Measurements from ENCODE around the gene SH3D19. TPM values are rescaled to one million over a fixed set of nuclear protein-coding genes. Genes with fewer than 3 reads are reported as not detected.

Gene SH3D19
- total RNA-seq, 1 experiment from 2014 or later = 29.7 TPM

DNA sequence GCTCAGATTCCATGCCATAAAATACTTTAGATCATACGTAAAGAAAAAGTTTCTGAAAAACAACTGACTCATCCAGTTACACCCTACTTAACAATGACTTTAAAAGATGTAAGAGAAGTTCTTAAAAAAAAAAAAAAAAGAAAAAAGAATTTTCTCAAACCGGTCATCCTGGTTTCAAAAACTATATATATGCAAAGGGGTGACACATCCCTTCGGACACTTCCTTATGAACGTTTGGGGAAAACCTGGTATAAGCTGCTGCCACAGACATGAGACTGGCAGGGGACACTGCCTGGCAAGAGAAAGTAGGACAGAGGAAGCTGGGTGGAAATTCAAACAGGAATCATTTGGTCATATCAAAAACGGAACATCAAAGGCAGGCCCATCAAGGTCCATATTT lies 129.6 kb downstream of the SH3D19 start:
- TF ChIP-seq, protein P1, sequence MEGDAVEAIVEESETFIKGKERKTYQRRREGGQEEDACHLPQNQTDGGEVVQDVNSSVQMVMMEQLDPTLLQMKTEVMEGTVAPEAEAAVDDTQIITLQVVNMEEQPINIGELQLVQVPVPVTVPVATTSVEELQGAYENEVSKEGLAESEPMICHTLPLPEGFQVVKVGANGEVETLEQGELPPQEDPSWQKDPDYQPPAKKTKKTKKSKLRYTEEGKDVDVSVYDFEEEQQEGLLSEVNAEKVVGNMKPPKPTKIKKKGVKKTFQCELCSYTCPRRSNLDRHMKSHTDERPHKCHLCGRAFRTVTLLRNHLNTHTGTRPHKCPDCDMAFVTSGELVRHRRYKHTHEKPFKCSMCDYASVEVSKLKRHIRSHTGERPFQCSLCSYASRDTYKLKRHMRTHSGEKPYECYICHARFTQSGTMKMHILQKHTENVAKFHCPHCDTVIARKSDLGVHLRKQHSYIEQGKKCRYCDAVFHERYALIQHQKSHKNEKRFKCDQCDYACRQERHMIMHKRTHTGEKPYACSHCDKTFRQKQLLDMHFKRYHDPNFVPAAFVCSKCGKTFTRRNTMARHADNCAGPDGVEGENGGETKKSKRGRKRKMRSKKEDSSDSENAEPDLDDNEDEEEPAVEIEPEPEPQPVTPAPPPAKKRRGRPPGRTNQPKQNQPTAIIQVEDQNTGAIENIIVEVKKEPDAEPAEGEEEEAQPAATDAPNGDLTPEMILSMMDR (conservative IDR thresholded peaks at IDR 0.05) = no peak
- Histone ChIP-seq H2BK5ac (ENCODE audit: insufficient read length, low read length) (no peak overlapping the region), H3K4me1 (ENCODE audit: insufficient read depth, low read length) (no peaks in the 10 kb centered on the region), H3K4ac (ENCODE audit: low read depth, low read length) (no peak overlapping the region), H4K8ac (replicated peaks; ENCODE audit: insufficient read length, low read depth, low read length) (no peak overlapping the region), H3K56ac (ENCODE audit: insufficient read length, low read depth, low read length) (no peak overlapping the region), H3K14ac (ENCODE audit: insufficient read depth, low read length) (no peak overlapping the region), H3K27me3 (ENCODE audit: insufficient read depth, low read length) (no peaks in the 10 kb centered on the region), H3T11ph (ENCODE audit: low read length) (no peak overlapping the region), H2AFZ (ENCODE audit: low read length) (no peak overlapping the region), H3K79me1 (ENCODE audit: insufficient read depth, low read depth, low read length, poor library complexity, severe bottlenecking) (peaks cover 2% of the 10 kb centered on the region), H4K91ac (ENCODE audit: insufficient read length, low read depth, low read length) (no peak overlapping the region), H2BK12ac (ENCODE audit: insufficient read length, low read depth, low read length) (no peak overlapping the region), H2BK15ac (ENCODE audit: low read depth, low read length) (no peak overlapping the region), H2BK20ac (ENCODE audit: low read depth, low read length, poor library complexity, severe bottlenecking) (no peak overlapping the region), H3K9ac (ENCODE audit: extremely low read depth, insufficient read length, low read length) (no peak overlapping the region), H3K4me2 (ENCODE audit: insufficient read depth, insufficient read length, low read length) (no peak overlapping the region), H3K79me2 (ENCODE audit: insufficient read depth, low read length) (no peaks in the 10 kb centered on the region; the same call in 1 of the 2 replicates), H3K9me3 (ENCODE audit: control insufficient read depth, low read depth, low read length) (no peaks in the 10 kb centered on the region), H2BK120ac (ENCODE audit: low read depth, low read length, poor library complexity, severe bottlenecking) (no peak overlapping the region), H3K23me2 (ENCODE audit: insufficient read length, low read depth, low read length, poor library complexity, severe bottlenecking) (no peaks in the 10 kb centered on the region), H4K20me1 (ENCODE audit: control insufficient read depth, insufficient read depth, insufficient read length) (no peaks in the 10 kb centered on the region), H3K27ac (ENCODE audit: insufficient read length, low read depth, low read length) (no peak overlapping the region), H3K18ac (ENCODE audit: insufficient read length, low read depth, low read length) (no peak overlapping the region), H4K5ac (ENCODE audit: insufficient read length, low read depth, low read length) (no peak overlapping the region), H3K23ac (ENCODE audit: insufficient read length, low read depth, low read length) (no peak overlapping the region), H2AK5ac (ENCODE audit: insufficient read length, low read length) (no peak overlapping the region)
- Mint-ChIP-seq H3K4me1 (no peaks in the 10 kb centered on the region), H3K36me3 (ENCODE audit: insufficient read depth in 1 of 3, low read depth in 3 of 3) (peaks cover 15 to 18% (median 17%) of the 10 kb centered on the region in 3 experiments), H3K4me3 (no peak overlapping the region), H3K27ac (no peak overlapping the region), H3K27me3 (ENCODE audit: low read depth) (no peaks in the 10 kb centered on the region), H3K9me3 (peaks cover 14 to 15% of the 10 kb centered on the region in 2 experiments)
- WGBS (ENCODE audit: extremely low coverage, insufficient read length, low lambda C conversion rate) = no CpG with 5 or more reads among the region's 5 CpGs
- no peak for DNase-seq

Measured in H9 (cell line).